ENCODE data around the gene MCOLN1.
A peak's percentile ranks its signal among the peaks of the same experiment; 100 is the strongest.
"Not testable (repeated sequence)": the region's sequence is repeated elsewhere in the genome, so short reads cannot be mapped to it uniquely, and the experiment has no call there.

MCOLN1 gene

GRCh38 chr19:7526059-7526929 lies 3.9 kb downstream of the MCOLN1 start:
- DNase-seq = no peak

GRCh38 chr19:7527516-7528191 lies 5.2 kb downstream of the MCOLN1 start:
- DNase-seq = no peak

- DNase-seq = no peak
These were observed 5.7 kb downstream of the MCOLN1 start for GRCh38 chr19:7528192-7528519.

GRCh38 chr19:7528522-7529245 lies 6.3 kb downstream of the MCOLN1 start:
- no peak for DNase-seq

GRCh38 chr19:7529246-7529600 lies 6.8 kb downstream of the MCOLN1 start:
- DNase-seq = no peak

- DNase-seq = no peak
These were observed 7.4 kb downstream of the MCOLN1 start for GRCh38 chr19:7529610-7530490.

GRCh38 chr19:7533281-7533885 lies 11.0 kb downstream of the MCOLN1 start:
- no peak for DNase-seq

- DNase-seq = peak; percentile 81 to 82
These were observed 11.6 kb downstream of the MCOLN1 start for GRCh38 chr19:7533925-7534480.

- peak in 1 of 2 experiments; percentile 32 for DNase-seq
These were observed 12.2 kb downstream of the MCOLN1 start for GRCh38 chr19:7534531-7535046.

GRCh38 chr19:7535047-7535997 lies 12.9 kb downstream of the MCOLN1 start, which contains the start of gene PNPLA6:
Gene PNPLA6 (plus strand): TSS chr19:7535717. CDS start chr19:7535789, 72 bp downstream.
- DNase-seq = peak; percentile 90 to 92

- no peak for DNase-seq
These were observed 13.7 kb downstream of the MCOLN1 start for GRCh38 chr19:7535998-7536695.

GRCh38 chr19:7538990-7539389 lies 16.6 kb downstream of the MCOLN1 start:
- DNase-seq = not testable (repeated sequence)

GRCh38 chr19:7539827-7540425 lies 17.5 kb downstream of the MCOLN1 start:
- DNase-seq = no peak

GRCh38 chr19:7540761-7541474 lies 18.5 kb downstream of the MCOLN1 start:
- no peak for DNase-seq

GRCh38 chr19:7541475-7541824 lies 19.0 kb downstream of the MCOLN1 start:
- DNase-seq = no peak

GRCh38 chr19:7541828-7542443 lies 19.5 kb downstream of the MCOLN1 start:
- DNase-seq = no peak

- no peak for DNase-seq
These were observed 20.3 kb downstream of the MCOLN1 start for GRCh38 chr19:7542556-7543348.
